HG03520 (cell line): Measurements from ENCODE around the gene CDC23.
"Not testable (repeated sequence)": the region's sequence is repeated elsewhere in the genome, so short reads cannot be mapped to it uniquely, and the experiment has no call there.

Experiments
- ATAC-seq: cut with Tn5 transposase; IDR thresholded peaks from one replicate; pipeline ENCODE4 v1.9.1; 2021; ENCODE audit warnings: mild to moderate bottlenecking, moderate library complexity; ENCODE audit not compliant: unreplicated experiment

Gene CDC23

GRCh38 chr5:138143578-138143977, 69.5 kb downstream of the CDC23 start:
- not testable (repeated sequence) for ATAC-seq

GRCh38 chr5:138141734-138142133, 71.4 kb downstream of the CDC23 start:
- ATAC-seq = no peak

- ATAC-seq = no peak
Observed at GRCh38 chr5:138140268-138140667, 72.9 kb downstream of the CDC23 start.

- no peak for ATAC-seq
Observed at GRCh38 chr5:138139781-138140090, 73.4 kb downstream of the CDC23 start.

GRCh38 chr5:138138949-138139780, 74.0 kb downstream of the CDC23 start, which contains the start of gene NME5:
Gene NME5 (minus strand): TSS chr5:138139428. CDS start chr5:138138780, 648 bp downstream.
- no peak for ATAC-seq
